ENCODE measurements around the gene A1BG.
"Not testable (repeated sequence)": the region's sequence is repeated elsewhere in the genome, so short reads cannot be mapped to it uniquely, and the experiment has no call there.

Gene A1BG

DNA sequence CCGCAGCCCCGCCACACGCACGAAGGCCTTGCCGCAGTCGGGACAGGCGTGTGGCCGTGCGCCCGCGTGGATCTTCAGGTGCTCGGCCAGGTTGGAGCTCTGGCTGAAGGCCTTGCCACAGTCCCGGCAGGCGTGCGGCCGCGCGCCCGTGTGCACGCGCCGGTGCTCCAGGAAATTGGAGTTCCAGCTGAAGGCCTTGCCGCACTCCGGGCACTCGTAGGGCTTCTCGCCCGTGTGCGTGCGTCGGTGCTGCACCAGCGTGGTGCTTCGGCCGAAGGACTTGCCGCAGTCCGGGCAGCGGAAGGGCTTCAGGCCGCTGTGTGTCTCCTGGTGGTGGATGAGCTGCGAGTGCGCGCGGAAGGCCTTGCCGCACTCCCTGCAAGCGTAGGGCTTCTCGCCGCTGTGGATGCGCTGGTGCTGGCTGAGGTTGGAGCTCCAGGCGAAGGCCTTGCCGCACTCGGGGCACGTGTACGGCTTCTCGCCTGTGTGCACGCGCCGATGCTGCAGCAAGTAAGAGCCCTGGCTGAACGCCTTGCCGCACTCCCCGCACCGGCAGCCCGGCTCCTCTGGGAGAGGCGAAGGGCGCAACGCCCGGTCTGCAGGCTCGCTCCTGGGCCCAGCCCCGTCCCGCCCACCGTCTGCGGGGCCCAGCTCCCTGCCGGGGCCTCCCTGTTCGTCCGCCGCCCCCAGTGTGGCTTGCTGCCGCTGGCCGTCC, 3.6 kb upstream of the A1BG start:
- DNase-seq, result peak in 1 of 2 experiments; percentile 30

DNA sequence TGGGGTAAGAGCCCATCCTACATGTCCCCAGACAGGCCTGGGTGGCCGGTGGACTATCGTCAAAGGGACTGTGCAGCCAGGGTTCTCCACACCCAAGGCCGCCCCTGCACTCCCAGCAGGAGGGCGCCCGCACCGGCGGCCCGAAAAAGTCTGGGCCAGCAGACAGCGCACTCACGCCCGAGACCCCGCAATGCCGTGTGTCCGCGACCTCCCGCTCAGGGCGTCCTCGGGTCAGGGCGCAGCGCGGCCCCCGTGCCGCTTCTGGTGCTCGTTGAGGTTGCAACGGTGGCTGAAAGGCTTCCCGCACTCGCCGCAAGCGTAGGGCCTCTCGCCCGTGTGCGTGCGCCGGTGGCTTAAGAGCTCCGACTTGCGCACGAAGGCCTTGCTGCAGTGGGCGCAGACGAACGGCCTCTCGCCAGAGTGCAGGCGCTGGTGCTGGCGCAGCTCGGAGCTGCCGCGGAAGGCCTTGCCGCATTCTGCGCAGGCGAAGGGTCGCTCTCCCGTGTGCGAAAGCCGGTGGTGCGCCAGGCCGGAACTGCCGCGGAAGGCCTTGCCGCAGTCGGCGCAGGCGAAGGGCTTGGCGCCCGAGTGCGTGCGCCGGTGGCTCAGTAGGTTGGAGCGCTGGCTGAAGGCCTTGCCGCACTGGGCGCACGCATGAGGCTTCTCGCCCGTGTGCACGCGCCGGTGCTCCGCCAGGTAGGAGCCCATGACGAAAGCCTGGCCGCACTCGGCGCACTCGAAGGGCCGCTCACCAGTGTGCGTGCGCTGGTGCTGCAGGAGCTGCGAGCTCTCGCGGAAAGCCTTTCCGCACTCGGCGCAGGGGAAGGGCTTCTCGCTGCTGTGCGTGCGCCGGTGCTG, 2.8 kb upstream of the A1BG start:
- peak; percentile 47 to 65 for DNase-seq

DNA sequence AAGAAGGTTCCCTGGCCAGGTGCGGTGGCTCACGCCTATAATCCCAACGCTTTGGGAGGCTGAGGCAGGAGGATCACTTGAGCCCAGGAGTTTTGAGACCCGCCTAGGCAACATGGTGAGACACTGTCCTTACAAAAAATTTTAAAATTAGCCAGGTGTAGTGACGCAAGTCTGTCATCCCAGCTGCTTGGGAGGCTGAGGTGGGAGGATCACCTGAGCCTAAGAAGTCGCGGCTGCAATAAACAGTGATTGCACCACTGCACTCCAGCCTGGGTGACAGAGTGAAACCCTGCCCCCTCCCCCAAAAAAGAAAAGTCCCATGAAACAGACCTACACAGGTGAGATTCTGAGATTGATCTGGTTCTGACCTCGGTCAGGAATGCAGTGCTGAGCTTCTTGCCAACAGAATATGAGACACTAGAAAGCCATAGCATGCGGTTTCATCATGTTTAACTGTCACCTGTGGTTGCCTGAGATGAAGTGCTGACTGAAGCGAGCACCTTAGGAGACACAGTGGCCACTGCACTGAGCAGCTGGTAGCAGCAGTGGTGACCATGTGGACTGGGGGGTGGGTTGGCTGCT, 2.0 kb upstream of the A1BG start:
- DNase-seq, result no peak

DNA sequence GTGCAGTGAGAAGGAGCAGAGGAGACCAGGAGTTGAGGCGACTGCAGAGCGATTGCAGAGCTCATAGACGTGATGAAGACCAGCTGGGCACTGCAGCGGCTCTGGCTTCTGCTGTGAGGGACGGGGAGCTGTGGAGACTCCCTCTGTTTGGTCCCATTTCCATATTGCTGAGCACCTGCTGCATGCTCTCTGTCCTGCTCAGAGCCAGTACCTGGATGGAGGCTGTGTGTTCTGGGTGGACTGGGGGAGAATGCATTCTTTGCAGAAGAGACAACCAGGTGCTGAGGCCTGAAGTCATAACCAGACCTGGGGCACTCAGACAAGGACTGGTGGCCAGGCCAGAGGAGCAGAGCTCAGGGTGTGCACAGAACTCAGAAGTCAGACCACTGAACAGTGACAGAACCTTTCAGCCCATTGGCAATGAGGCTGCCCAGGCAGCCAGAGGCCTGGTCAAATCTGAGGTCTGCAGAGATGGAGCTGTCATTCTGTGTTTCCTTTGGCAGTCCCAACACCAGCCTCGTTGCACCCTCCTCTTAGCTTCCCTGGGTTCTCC, 1.3 kb upstream of the A1BG start:
- DNase-seq, result no peak

DNA sequence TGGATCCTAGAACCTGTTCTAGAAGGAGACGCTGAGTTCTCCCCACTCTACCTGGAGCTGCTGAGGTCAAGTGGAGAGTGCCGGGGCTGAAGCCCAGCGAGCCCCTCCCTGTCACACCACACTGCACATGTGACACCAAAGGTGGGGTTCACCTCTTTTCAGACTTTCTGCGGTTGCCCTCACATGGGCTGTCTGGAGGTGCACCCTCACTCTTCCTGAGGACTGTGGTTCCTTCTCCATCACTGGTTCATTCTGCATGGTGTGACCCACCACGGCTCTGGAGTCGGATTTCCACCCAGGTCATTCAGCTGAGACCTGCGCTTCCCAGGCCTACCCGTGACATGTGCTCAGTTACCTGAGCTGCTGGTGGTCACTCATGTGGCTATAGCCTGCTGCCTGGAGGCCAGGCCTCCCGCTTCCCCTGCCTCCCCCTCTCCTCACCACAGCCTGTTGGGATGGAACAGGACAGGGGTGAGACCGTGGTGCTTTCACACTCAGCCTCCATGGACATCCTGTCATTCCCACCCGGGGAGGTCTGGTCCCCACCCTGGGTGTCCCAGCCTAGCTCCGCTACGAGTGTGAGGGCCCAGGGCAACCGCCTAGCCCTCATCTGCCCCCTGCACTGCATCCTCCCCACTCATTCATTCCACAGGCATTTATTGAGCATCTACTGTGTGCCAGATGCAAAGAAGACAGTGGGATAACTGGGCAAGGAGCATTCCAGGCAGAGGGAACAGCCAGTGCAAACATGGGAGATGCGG, 605 bp upstream of the A1BG start:
- no peak for DNase-seq

DNA sequence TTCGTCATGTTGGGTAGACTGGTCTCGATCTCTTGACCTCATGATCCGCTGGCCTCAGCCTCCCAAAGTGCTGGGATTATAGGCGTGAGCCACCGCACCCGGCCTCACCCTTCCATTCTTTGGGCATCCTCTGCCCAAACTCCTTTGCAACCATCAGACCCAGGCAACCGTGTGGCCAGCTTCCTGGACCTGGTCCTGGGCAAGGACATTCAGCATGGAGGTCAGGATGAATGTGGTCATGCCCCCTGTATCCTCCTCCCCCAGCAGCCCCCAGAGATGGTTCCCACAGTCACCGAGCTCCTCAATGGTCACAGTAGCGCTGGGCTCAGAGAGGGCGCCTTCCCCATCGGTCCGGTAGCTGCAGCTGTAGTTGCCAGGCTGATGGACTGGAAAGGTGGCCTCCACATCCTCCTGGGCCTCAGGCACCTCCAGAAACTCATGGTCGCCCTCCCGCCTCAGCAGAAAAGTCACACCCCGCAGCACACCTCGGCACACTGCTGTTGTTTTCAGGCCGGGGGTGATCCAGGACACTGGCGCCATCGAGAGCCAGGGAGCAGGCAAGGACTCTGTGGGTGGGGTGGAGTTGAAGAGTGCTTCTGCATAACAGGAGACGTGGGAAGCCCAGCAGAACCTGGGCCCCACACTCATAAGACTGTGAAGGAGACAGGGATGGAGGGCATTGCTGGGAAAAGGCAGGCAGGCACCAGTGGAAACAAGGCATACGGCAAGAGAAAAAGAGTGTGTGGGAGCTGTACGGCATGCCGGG, 1.1 kb downstream of the A1BG start:
- DNase-seq, result no peak

DNA sequence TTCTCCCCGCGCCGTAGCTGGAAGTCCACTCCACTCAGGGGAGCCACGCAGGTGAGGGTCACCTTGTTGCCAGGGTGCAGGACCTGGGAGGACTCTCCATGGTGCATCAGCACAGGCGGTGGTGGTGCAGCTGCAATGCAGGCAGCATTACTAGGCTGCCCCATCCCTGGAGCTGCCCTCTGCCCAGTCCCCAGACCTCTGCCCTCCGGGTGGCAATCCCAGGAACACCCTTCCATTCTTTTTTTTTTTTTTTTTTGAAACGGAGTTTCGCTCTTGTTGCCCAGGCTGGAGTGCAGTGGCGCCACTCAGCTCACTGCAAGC, 1.8 kb downstream of the A1BG start:
- DNase-seq, result no peak

DNA sequence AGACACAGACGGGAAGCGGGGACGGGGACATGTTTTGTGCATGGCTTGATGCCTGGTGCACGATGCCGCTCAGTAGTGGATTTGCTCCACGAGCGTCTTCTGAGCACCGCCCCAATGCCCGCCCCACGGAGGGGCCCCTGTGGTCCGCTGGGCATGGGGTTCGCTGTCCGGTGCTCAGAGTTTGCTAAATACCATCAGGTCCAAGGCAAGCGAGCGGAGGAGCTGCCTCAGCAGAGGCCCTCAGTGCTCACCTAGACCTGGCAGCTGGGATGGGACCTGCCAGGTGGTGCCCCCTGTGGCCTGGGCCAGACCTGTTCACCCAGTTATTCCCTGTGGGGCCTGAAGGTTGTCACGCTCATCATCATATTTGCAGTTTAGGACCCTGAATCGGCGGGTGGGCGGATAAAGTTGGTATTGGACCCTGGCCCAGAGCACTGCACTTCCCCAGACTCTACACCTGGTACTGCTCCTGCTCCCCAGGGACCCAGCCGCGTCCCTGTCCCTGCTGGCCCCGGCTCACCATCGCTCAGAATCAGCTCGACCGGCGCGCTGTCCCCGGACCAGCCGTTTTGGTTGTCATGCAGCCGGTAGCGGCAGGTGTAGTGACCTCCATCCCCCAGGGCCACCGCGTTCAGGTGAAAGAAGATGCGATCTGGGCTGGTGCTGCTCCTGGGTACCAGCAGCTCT, 2.3 kb downstream of the A1BG start:
- no peak for DNase-seq

DNA sequence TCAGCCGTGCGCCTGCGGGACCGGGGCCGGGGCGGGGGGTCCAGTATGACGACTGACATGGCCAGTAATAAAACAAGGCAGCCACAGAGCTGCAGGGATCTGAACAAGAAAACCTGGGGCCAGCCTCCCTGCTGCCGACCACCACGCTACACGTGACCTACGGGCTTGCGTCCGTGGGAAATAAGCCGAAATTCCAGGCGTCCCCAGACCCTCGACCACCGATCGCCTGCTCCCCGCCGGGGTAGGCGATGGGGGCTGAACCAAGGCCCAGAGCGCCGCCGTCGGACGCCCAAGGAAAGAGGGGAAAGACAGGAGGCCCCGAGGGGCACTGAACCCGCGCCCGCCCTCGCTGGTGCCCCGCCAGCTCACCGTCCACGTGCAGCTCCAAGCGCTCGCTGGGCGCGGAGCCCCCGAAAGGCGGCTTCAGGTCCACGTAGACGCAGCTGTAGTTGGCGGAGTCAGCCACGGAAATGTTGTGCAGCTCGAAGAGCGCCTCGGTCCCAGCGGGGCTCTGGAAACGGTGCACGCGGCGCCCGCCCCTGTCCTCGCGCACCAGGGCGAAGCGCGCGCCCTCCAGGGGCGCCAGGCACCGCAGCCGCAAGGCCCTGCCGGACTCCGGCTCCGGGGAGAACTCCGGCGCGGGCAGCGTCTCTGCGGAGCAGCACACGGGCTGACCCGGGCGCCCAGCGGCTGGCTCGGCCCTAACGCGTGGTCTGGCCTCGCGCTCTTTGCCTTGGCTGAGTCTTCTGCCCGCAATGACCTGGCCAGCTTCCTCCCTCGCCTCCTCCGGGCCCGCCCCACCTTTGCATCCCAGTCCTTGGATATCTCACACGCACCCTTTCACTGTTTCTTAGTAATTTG, 3.1 kb downstream of the A1BG start:
- DNase-seq, result no peak

DNA sequence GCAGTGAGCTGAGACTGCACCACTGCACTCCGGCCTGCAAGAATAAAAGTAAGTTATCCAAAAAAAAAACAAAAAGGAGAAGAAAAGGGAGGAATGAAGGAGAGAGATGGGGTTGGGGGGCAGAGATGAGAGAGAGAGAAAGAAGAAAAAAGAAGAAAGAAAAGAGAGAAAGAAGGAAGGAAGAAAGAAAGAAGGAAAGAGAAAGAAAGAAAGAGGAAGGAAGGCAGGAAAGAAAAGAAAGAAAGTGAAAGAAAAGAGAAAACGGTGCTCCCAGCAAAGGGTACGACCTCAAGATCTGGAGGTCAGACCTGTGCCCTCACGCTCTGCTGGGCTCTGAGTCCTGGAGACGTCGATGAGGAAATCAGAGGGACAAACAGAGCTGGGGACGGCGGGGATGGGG, 3.7 kb downstream of the A1BG start:
- no peak for DNase-seq

DNA sequence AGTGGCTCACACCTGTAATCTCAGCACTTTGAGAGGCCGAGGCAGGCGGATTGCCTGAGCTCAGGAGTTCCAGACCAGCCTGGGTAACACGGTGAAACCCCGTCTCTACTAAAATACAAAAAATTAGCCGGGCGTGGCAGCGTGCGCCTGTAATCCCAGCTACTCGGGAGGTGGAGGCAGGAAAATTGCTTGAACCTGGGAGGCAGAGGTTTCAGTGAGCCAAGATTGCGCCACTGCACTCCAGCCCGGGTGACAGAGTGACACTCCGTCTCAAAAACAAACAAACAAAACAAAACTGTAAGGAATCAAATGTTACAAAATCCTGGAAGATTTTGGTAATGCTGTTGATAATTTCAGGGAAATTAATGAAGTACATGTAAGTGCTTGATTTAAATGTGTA, 5.2 kb downstream of the A1BG start:
- DNase-seq, result not testable (repeated sequence)

DNA sequence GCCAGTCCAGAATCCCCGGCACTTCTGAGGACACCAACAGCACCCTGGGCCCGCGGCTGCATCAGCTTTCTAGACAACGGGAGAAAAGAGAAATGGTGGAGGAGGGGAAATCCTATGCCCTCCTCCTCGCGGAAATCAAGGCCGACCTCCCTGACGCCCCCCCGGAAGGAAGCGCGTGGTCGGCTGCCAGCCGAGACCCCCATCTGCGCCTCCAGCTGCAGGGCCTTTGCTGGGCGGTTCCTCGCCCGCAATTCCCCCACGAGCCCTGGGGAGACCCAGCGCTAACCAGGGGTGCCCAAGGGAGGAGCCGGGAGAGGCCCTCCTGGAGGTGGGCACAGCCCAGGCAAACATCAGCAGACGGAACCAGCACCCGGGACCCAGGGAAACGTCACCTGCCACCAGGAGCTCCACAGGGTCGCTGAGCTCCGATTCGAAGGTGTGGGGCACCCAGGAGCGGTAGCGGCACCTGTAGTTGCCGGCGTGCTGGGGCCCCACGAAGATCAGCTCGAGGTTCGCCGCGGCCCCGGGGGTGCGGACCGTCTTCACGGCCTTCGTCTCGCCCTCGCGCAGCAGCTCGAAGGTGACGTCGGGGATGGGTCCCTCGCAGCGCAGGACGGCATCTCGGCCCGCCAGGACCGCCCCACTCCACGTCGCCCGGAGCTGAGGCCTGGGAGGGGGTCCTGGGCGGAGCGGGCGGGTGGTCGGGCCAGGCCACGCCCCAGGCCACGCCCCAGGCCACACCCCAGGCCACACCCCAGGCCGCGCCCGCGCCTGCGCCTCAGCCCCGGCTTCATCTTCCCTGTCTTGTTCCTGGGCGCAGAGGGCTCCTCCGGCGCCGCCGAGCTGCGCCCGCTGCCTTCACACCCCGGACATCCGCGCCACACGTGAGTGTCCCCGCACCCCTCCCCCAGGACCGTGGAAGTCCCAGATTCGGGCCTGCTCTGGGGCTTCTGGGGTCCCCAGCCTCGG, 6.0 kb downstream of the A1BG start:
- peak; percentile 82 to 83 for DNase-seq

DNA sequence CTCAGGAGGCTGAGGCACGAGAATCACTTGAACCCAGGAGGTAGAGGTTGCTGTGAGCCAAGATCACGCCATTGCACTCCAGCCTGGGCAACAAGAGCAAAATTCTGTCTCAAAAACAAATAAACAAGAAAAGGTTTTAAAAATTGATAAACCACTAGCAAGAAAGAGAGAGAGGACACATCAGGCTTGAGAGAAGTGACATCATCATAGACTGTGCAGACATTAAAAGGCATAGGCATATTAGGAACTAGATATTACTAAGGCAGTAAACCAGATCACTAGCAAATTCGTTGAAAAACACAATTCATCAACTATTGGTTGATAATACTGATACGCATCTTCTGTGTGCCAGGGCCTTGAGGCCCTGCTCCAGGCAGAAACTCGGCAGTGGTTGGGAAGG, 7.7 kb downstream of the A1BG start:
- no peak for DNase-seq

DNA sequence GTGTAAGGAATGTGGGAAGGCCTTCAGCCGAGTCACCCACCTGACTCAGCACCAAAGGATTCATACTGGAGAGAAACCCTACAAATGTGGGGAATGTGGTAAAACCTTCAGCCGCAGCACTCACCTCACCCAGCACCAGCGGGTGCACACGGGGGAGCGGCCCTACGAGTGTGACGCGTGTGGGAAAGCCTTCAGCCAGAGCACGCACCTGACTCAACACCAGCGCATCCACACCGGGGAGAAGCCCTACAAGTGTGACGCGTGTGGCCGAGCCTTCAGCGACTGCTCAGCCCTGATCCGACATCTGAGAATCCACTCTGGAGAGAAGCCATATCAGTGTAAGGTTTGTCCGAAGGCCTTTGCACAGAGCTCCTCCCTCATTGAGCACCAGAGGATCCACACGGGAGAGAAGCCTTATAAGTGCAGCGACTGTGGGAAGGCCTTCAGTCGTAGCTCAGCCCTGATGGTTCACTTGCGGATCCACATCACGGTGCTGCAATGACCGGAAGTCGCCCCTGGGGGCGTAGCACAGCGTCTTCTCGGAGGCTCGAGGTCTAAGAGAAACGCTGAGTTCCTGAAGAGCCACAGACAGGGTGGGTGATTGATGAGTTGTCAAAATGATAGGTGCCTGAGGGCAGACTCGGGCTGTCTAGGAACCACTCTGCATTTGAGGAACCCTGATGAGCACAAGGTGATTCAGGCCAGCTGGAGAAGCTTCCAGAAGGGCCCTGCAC, 14.3 kb downstream of the A1BG start:
- no peak for DNase-seq

DNA sequence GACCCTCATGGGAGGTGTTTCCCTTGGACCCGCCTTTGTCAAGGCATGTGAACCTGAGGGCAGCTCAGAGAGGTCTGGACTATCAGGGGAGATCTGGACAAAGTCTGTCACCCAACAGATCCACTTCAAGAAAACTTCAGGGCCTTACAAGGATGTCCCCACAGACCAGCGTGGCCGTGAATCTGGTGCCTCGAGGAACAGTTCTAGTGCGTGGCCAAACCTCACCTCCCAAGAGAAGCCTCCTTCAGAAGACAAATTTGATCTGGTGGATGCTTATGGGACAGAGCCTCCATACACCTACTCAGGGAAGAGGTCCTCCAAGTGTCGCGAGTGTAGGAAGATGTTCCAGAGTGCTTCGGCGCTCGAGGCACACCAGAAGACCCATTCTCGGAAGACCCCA, 15.0 kb downstream of the A1BG start:
- DNase-seq, result no peak

DNA sequence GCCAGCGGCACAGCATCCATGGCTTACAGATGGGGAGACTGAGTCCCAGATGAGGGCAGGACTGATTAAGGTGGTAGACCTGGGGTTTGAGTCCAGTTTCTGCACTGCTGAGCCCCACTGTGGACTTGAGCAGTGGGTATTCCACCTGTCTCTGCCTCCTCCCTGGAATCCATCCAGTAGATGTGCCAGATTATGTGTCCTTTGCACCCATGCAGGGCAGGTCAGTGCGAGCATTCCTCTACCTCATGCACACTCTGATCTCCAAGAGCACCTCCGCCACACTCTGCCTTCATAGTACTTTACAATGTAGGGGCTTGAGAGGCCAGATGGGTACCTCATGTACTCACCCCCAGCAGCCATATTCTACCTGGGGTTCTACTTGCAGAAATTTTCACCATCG, 16.5 kb downstream of the A1BG start:
- no peak for DNase-seq

DNA sequence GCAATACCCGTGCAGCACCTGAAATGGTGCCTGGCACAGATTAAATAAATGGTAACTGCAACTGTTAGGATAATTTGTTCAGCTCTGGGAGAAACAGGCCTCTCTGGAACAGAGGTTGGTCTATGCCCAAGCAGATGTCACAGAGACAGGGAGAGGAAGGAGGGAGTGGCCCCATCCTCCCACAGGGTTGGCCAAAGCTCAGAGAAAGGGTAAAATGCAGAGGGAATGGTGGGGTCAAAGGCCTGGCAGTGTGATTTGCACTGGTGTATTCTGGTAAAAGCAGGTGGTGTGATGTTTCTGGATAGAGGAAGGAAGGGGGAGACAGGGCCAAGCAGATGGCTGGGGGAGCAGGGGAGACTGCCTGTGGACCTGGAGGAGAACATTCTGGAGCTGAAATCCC, 17.1 kb downstream of the A1BG start:
- no peak for DNase-seq

DNA sequence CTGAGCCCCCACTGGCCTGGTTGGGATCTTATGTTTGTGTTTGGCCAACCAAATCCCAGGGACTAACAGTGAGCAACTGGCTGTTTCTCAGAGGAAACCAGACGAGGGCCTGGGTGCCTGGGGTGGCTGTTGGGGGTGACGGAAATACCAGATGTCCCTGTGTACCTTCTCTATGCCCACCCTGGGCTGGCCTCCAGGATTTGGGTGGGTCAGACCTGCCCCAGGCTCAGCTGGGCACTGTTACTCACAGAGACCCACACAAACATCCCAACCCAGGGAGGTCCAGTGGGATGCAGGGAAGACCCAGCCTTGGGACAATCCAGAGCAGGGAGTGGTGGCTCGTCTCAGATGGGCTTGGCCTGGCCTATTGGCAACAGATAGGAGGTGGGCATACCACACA, 17.7 kb downstream of the A1BG start:
- DNase-seq, result no peak
